ENCODE measurements around the gene DYRK2. TPM values are rescaled to one million over a fixed set of nuclear protein-coding genes. Genes with fewer than 3 reads are reported as not detected.
A peak's percentile ranks its signal among the peaks of the same experiment; 100 is the strongest.

DYRK2 gene
- total RNA-seq, 1 donor from 2014 or later, result 50.2 TPM

DNA sequence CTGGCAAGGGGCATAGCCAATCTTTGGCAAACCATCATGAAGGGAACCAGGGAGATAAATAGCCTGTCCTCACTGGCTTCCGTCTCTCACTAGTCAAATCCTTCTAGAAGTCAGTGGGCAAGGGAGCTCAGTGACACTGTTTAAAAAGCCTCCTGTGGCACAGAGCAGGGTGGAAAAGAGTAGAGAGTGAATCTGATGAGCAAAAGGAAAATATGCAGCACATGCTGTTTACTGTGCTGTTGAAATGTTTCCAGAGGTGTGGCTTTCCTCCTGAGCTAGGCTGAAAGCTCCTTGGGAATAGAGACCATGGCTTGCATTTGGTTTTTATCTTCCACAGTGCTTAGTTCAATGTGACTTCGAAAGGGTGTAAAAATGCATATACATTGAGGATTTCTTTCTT, 7.7 kb upstream of the DYRK2 start:
- no peak overlapping the region for H3K4me3 Mint-ChIP-seq (ENCODE audit: unreplicated experiment)
- TF ChIP-seq, protein P1, sequence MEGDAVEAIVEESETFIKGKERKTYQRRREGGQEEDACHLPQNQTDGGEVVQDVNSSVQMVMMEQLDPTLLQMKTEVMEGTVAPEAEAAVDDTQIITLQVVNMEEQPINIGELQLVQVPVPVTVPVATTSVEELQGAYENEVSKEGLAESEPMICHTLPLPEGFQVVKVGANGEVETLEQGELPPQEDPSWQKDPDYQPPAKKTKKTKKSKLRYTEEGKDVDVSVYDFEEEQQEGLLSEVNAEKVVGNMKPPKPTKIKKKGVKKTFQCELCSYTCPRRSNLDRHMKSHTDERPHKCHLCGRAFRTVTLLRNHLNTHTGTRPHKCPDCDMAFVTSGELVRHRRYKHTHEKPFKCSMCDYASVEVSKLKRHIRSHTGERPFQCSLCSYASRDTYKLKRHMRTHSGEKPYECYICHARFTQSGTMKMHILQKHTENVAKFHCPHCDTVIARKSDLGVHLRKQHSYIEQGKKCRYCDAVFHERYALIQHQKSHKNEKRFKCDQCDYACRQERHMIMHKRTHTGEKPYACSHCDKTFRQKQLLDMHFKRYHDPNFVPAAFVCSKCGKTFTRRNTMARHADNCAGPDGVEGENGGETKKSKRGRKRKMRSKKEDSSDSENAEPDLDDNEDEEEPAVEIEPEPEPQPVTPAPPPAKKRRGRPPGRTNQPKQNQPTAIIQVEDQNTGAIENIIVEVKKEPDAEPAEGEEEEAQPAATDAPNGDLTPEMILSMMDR (IDR thresholded peaks at IDR 0.05; ENCODE audit: unreplicated experiment), result no peak

DNA sequence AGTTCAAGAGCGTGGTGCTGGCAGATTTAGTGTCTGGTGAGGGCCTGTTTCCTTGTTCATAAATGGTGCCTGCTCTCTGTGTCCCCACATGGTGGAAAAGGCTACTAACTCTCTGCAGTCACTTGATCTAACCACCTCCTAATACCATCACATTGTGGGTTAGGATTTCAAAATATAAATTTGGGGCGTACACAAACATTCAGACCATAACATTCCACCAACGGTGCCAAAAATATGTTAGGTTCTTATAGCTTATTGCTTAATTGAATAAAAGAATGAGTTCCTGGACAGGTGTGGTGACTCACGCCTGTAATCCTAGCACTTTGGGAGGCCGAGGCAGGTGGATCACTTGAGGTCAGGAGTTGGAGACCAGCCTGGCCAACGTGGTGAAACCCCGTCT, 3.4 kb upstream of the DYRK2 start:
- DNase-seq (ENCODE audit: low spot score), result no peak
- Mint-ChIP-seq H3K27ac (ENCODE audit: unreplicated experiment) (no peak overlapping the region), H3K4me1 (ENCODE audit: unreplicated experiment) (peaks cover 19% of the 10 kb centered on the region), H3K9me3 (ENCODE audit: unreplicated experiment) (no peaks in the 10 kb centered on the region), H3K27me3 (ENCODE audit: unreplicated experiment) (peaks cover 20% of the 10 kb centered on the region), H3K4me3 (ENCODE audit: unreplicated experiment) (no peak overlapping the region), H3K36me3 (ENCODE audit: low read depth, unreplicated experiment) (peaks cover 2% of the 10 kb centered on the region)
- TF ChIP-seq, protein P1 (IDR thresholded peaks at IDR 0.05; ENCODE audit: unreplicated experiment), result no peak

More for the DNA sequence above, 7.7 kb upstream of the DYRK2 start:
- no peak overlapping the region for H3K27ac Mint-ChIP-seq (ENCODE audit: unreplicated experiment)
- no peaks in the 10 kb centered on the region for H3K9me3 Mint-ChIP-seq (ENCODE audit: unreplicated experiment)
- H3K4me1 Mint-ChIP-seq (ENCODE audit: unreplicated experiment), result peaks cover 6% of the 10 kb centered on the region
- H3K27me3 Mint-ChIP-seq (ENCODE audit: unreplicated experiment), result peaks cover 3% of the 10 kb centered on the region
- no peak for DNase-seq (ENCODE audit: low spot score)
- H3K36me3 Mint-ChIP-seq (ENCODE audit: low read depth, unreplicated experiment), result no peaks in the 10 kb centered on the region

DNA sequence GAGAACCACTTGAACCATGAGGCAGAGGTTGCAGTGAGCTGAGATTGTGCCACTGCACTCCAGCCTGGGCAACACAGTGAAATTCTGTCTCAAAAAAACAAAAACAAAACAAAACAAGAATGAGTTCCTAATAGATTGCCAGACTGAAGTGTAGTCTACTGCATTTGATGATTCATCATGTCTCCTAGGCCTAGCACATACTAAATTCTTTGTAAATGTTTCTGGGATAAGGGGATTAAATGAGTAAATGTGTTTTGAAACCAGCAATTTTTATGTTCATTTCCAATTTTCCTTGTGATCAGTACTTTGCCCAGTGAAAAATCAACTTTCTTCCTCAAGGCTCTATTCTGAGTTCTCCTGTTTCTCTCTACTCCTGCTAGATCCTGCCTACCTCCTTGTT, 2.9 kb upstream of the DYRK2 start:
- Mint-ChIP-seq H3K4me1 (ENCODE audit: unreplicated experiment) (peaks cover 20% of the 10 kb centered on the region), H3K4me3 (ENCODE audit: unreplicated experiment) (no peak overlapping the region), H3K9me3 (ENCODE audit: unreplicated experiment) (no peaks in the 10 kb centered on the region), H3K27me3 (ENCODE audit: unreplicated experiment) (peaks cover 23% of the 10 kb centered on the region), H3K27ac (ENCODE audit: unreplicated experiment) (no peak overlapping the region), H3K36me3 (ENCODE audit: low read depth, unreplicated experiment) (peaks cover 7% of the 10 kb centered on the region)
- no peak for DNase-seq (ENCODE audit: low spot score)
- TF ChIP-seq, protein P1 (IDR thresholded peaks at IDR 0.05; ENCODE audit: unreplicated experiment), result no peak

DNA sequence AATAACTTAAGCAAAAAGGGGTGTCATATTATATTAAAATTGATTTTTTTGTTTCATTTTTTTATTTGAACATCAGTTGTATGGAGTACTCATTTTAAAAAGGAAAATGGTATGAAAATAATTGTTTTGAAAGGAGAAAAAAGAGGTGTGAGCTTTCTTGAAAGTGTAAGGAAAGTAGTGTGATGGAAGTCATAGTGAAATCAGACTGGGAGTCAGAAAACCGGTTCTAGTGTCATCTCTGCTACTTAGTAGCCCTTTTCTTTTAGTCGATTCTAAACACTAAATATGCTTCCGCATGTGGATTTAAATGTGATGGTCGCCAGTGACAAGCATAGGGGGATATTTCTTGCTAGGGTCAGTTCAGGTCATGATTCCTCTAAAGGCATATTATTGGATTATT, 1.8 kb upstream of the DYRK2 start:
- Mint-ChIP-seq H3K36me3 (ENCODE audit: low read depth, unreplicated experiment) (peaks cover 12% of the 10 kb centered on the region), H3K9me3 (ENCODE audit: unreplicated experiment) (no peaks in the 10 kb centered on the region), H3K4me1 (ENCODE audit: unreplicated experiment) (peaks cover 29% of the 10 kb centered on the region), H3K27me3 (ENCODE audit: unreplicated experiment) (peaks cover 32% of the 10 kb centered on the region), H3K27ac (ENCODE audit: unreplicated experiment) (peak overlapping the region; percentile 92), H3K4me3 (ENCODE audit: unreplicated experiment) (peak overlapping the region; percentile 89)
- TF ChIP-seq, protein P1 (IDR thresholded peaks at IDR 0.05; ENCODE audit: unreplicated experiment), result no peak
- DNase-seq (ENCODE audit: low spot score), result no peak

DNA sequence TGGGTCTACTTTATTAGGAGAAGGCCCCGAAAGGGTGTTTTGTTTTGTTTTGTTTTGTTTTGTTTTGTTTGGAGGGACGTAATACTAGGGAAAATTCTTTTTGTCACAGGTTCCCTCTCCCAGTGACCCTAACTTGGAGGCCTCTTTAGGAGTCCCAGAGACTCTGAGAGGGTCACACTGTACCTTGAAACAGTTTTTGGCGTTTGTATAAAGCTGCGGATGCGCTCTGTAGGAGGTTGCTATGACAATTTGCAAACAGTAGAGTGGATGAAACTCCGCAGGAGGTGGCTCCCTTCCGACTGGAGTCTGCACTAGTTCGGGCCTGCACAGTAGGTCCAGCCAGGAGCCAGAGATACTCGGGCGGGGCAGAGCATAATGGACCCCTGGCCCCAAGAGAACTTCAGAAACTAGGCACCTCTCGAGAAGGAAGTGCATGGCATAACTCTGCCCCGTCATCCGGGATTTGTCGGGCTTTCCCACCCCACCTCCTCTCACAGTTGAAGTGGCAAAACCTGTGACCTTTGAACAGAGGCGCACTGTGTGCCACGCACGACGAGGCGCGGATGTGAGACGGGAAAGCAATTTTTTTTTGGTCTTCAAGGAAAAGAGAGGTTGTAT, 1.3 kb upstream of the DYRK2 start:
- peaks cover 12% of the 10 kb centered on the region for H3K36me3 Mint-ChIP-seq (ENCODE audit: low read depth, unreplicated experiment)
- H3K27me3 Mint-ChIP-seq (ENCODE audit: unreplicated experiment), result peaks cover 32% of the 10 kb centered on the region
- H3K4me3 Mint-ChIP-seq (ENCODE audit: unreplicated experiment), result peak overlapping the region; percentile 89
- H3K27ac Mint-ChIP-seq (ENCODE audit: unreplicated experiment), result peak overlapping the region; percentile 92
- peaks cover 29% of the 10 kb centered on the region for H3K4me1 Mint-ChIP-seq (ENCODE audit: unreplicated experiment)
- peak; percentile 35 for DNase-seq (ENCODE audit: low spot score)
- no peaks in the 10 kb centered on the region for H3K9me3 Mint-ChIP-seq (ENCODE audit: unreplicated experiment)
- TF ChIP-seq, protein P1 (IDR thresholded peaks at IDR 0.05; ENCODE audit: unreplicated experiment), result no peak
